ENCODE measurements around the gene TBCA.
"Not testable (repeated sequence)": the region's sequence is repeated elsewhere in the genome, so short reads cannot be mapped to it uniquely, and the experiment has no call there.

The TBCA gene

GRCh38 chr5:77709340-77709739 lies 66.8 kb downstream of the TBCA start:
- DNase-seq (ENCODE audit: low read depth in 3 of 3): no peak

GRCh38 chr5:77707791-77708190 lies 68.3 kb downstream of the TBCA start:
- no peak for DNase-seq (ENCODE audit: low read depth in 3 of 3)

- DNase-seq (ENCODE audit: low read depth in 3 of 3): not testable (repeated sequence)
Measured at GRCh38 chr5:77699569-77699968, 76.6 kb downstream of the TBCA start.

DNA sequence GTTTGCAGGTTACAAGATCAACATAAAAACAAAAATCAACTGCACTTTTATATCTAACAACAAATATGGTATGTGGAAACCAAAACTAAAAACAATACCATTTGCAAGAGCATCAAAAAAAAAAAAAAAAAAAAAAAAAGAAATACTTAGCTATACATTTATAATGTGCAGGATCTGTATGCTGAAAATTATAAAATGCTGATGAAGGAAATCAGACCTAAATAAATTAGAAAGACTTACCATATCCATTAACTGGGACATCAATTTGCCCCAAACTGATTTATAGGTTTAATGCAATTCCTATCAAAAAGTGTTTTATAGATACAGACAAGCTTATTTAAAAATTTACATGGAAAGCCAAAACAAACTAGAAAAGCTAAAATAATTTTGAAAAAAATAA lies 77.2 kb downstream of the TBCA start:
- no peak for DNase-seq (ENCODE audit: low read depth in 3 of 3)

DNA sequence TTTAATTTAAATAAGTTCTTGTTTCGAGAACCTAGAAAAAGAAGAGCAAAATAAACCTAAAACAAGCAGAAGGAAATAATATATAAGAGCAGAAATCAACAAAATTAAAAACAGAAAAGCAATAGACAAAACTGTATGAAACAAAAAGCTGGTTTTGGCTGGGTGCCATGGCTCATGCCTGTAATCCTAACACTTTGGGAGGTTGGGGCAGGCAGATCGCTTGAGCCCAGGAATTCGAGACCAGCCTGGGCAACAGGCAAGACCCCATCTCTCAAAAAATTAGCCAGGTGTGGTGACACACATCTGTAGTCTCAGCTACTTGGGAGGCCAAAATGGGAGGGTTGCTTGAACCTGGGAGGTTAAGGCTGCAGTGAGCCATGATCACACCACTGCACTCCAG lies 78.4 kb downstream of the TBCA start:
- no peak for DNase-seq (ENCODE audit: low read depth in 3 of 3)

DNA sequence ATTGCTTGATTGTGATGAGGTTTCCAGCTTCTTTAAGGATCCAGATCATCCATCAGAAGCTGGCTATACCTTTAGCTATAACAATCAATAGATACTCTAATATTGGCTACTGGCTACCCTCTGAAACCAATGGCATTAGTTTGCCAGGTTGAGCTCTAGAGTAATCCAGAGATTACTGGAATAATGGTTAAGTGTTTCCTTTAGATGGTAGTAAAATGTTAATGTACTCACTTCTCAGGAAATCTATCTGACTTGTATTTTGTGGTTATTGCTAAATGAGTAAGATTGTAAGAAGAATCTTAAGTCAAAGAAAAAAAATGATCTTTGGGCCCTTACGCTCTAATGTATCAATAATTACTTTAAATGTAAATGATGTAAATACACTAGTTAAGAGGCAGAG lies 80.0 kb downstream of the TBCA start:
- DNase-seq (ENCODE audit: low read depth in 3 of 3): no peak

DNA sequence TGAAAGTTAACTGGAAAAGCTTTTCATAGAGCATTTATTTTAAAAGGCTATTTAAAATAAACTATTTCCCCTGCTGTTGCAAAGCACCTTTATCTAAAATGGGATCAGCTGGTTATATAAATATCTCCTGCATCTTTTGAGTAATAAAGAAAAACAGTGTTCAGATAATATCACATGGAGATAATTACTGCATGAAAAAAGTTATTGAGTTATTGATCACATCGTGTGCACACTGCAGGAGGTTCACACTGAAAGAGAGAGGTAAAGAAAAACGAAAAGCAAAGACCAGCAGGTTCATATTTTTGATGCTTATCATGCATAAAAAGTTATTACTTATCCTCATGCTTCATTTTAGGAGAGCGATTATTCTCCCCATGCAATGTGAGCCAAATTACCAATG lies 82.2 kb downstream of the TBCA start:
- no peak for DNase-seq (ENCODE audit: low read depth in 3 of 3)

DNA sequence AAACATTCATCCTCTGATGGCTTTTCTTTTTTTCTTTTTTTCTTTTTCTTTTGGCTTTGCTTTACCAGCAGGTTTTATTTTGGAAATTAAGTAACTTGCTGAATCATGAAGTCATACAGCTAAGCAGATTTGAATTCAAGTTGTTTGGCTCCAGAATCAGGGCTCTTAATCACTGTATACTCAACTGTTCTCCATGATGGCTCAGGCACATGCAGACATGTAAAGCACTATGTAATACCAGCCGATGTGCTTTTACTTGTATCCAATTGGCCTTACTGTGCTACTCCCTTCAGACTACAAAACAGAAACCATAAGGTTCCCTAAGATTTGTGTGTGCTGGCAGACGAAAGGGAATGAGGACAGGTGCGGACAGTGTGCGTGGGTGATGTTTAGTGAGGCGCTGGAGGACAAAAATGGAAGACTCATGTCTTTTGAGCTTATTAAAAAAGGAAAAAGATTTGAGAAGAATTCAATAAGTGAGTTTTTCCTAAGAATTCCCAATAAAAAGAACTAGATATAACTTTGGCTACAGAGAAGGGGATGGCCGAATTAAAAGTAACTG lies 92.9 kb downstream of the TBCA start:
- no peak for DNase-seq (ENCODE audit: low read depth in 3 of 3)

- no peak for DNase-seq (ENCODE audit: low read depth in 3 of 3)
Measured at GRCh38 chr5:77670526-77670925, 105.6 kb downstream of the TBCA start.

GRCh38 chr5:77669677-77670076 lies 106.5 kb downstream of the TBCA start:
- no peak for DNase-seq (ENCODE audit: low read depth in 3 of 3)

DNA sequence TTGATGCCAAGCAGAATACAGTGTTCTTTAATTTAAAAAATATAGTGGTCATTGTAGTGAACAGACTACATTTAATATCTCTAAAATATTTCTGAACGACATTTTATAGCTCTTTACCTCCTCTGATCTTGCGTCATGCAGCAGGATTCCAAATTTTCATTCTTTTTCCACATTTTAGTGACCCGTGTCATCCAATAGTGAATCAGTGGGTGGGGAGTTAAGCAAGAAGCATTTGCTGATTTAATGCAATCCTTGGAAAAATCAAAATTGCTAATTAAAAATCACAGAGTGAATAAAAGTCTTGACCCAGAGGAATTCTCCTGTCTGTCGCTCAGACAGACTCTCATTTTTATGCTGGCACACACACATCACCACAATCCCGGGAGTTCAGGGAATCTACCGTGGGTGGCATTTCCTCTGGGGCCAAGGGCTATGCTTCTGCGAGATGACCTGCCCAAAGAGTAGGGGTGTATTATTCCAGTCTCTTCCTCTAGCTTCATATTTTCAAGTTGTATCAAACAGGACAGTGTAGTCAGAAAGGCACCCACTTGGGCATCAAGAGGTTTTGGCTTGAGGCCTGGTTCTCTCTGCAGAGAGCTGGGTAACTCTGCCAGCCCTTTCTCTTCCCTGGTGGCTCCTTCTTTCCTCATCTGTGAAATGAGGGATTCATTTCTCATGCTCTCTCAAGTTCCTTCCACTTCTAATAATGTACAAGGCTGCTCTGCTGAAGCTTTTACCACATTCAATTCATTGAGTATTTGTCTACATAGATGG lies 112.9 kb downstream of the TBCA start:
- no peak for DNase-seq (ENCODE audit: low read depth in 3 of 3)

GRCh38 chr5:77662635-77663034 lies 113.5 kb downstream of the TBCA start:
- DNase-seq (ENCODE audit: low read depth in 3 of 3): no peak

DNA sequence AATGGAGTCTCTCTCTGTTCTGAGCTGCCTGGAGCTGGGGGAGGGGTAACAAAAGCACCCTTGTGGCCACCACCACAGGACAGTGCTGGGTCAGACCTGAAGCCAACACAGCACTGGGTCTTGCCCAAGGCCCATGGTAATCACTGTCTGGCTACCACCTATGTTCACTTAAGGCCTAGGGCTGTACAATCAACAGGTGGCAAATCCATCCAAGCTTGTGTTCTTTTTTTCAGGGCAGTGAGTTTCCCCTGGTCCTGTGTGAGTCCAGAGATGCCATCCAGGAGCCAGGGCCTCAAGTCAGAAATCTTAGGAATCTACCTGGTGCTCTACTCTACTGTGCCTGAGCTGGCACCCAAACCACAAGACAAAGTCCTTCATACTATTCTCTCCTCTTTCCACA lies 117.5 kb downstream of the TBCA start:
- DNase-seq (ENCODE audit: low read depth in 3 of 3): no peak

DNA sequence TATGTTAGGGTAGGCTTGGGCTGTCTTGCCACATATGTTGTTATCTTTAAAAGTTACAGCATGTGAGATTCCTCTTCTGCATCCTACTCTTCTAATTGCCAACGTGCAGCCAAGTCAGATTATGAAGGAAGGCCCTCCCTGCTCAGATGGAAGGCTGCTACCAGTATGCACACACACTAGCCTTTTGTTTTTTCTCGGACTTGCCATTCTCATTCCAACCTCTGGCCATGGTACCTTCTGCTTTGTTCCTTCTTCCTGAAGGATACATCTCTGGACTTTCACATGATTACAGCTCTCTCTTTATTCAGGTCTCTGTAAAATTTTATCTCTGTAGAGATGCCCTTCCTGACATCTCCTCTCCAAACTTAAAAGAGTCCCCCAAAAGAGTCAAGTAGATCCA lies 124.8 kb downstream of the TBCA start:
- no peak for DNase-seq (ENCODE audit: low read depth in 3 of 3)

DNA sequence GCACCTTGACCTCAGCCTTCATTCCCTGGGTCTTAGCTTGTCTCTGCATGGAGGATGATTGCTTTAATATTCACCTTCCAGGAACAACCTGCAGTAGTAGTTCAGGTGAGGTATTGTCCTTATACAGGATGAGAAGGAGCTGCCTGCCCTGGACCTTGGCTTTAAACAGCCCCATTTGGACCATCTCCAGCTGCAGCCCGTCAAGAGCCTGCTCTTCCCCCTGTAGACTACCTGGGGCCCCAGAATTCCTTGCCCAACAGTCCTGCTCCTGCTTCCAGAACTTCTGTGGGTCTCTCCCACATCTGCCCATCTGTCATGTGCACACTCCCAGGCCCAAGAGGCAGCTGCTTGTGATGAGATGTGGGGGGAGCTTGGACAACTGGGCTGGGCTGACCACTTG lies 125.5 kb downstream of the TBCA start:
- DNase-seq (ENCODE audit: low read depth in 3 of 3): no peak

DNA sequence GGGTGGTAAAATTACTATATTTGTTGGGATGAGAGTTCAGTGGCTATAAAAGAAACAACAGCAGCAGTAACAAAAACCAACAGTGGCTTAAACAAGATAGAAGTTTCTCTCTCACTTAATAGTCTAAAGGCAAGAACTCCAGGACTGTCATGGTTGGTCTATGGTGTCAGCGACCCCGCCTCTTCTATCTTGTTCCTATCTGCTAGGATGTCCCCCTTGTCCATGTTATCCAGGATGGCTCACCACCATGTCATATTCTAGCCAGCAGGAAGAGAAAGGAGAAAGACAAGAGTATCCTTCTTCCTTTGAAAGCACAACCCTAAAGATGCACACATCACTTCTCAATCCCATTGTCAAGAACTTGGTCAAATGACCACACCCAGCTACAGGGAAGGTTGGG lies 126.4 kb downstream of the TBCA start:
- no peak for DNase-seq (ENCODE audit: low read depth in 3 of 3)

DNA sequence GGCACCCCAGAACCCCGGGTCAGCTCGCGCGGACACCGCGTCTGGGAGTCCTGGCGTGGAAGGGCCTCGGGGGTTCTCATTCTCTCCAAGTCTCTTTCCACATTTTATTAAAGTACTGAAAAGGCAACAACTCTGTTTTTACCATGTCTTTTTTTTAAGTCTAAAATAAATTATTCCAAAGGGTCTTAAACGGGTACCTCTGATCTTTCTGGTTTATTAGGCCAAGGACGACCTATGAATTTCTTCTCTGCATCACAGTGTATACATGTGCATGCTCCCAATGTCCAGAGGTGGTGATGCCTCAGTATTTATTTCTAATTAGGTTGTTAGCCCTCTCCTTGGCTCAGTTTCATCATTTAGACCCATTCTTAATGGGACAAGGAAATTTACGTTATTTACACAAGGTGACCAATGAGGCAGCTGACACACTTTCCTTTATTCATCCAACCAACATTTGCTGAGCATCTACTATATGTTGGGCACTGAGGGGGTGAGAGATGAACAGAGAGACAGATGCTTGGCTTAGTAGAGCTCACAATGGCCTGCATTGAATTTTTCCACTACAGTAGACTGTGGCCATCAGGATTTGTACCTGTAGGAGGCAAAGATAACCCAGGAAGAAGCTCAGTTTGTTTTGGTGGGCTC lies 130.0 kb downstream of the TBCA start:
- DNase-seq (ENCODE audit: low read depth in 3 of 3): no peak

GRCh38 chr5:77645158-77645994 lies 130.8 kb downstream of the TBCA start:
- DNase-seq (ENCODE audit: low read depth in 3 of 3): no peak

DNA sequence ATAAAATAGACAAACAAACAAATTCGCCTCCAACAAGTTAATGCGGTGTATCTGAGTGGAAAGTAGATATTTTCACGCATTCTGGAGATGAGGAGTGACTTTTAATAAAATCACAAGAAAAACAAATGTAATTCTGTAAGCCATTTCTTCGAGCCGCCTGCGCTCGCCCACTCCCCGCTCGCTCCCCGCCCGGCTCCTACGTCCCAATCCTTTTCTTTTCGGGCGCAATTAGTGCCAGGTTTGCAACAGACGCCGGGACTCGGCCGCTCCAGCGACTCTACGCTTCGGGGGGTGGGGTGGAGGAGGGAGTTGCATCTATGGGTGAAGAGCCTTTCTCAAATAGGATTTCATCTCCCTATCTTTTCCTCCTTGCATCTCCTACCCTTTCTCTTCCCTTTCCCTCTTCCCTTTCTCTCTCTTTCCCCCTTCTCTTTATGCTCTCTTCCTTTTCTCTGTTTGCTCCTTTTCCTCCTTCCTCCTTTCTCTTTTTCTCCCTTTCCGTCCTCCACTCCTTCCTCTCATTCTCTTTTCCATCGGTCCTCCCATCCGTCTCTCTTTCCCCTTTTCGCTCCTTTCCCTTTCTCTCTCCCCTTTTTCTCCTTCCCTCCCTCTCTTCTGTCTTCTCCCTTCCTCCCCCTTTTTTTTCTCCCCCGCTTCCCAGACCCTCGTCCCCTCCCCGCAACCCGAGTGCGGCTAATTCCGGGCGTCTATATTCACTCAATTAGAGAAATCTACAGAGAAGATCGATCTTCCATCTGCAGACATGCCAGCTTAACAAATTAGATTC lies 131.6 kb downstream of the TBCA start:
- DNase-seq (ENCODE audit: low read depth in 3 of 3): no peak

- DNase-seq (ENCODE audit: low read depth in 3 of 3): no peak
Measured at GRCh38 chr5:77643654-77644370, 132.3 kb downstream of the TBCA start.
